Trophoblast cell (in vitro differentiated cells and primary cell): Measurements from ENCODE around the gene TCF25.

ENCODE experiments used
- DNase-seq, 2 donors: peaks; one replicate each; pipeline ENCODE4 v3.0.0-alpha.2; 2016
- H2AFZ ChIP-seq: 2 replicates; pipeline ENCODE4 v1.6.1; 2013; ENCODE audit warnings: low read length, moderate library complexity, mild to moderate bottlenecking; ENCODE audit not compliant: insufficient read depth, poor library complexity
- H2AK5ac ChIP-seq: 2 replicates; pipeline ENCODE4 v1.6.1; 2013; ENCODE audit warnings: mild to moderate bottlenecking, low read length
- H2BK120ac ChIP-seq: 2 replicates; pipeline ENCODE4 v1.6.1; 2013; ENCODE audit warnings: low read length, mild to moderate bottlenecking, moderate library complexity; ENCODE audit not compliant: insufficient read depth, poor library complexity
- H2BK12ac ChIP-seq: 2 replicates; pipeline ENCODE4 v1.6.1; 2013; ENCODE audit warnings: mild to moderate bottlenecking, low read length, moderate library complexity
- H2BK5ac ChIP-seq: 2 replicates; pipeline ENCODE4 v1.6.1; 2013; ENCODE audit warnings: low read length, low read depth, moderate library complexity, mild to moderate bottlenecking; ENCODE audit not compliant: poor library complexity
- H3K14ac ChIP-seq: 2 replicates; pipeline ENCODE4 v1.6.1; 2013; ENCODE audit warnings: mild to moderate bottlenecking, low read length
- H3K18ac ChIP-seq: 2 replicates; pipeline ENCODE4 v1.6.1; 2013; ENCODE audit warnings: mild to moderate bottlenecking, low read length
- H3K23ac ChIP-seq: 2 replicates; pipeline ENCODE4 v1.6.1; 2013; ENCODE audit warnings: low read length
- H3K27ac ChIP-seq: 2 replicates; pipeline ENCODE4 v1.5.1; 2013; ENCODE audit warnings: low read depth, mild to moderate bottlenecking, inconsistent platforms, low read length, moderate library complexity
- H3K27me3 ChIP-seq: 2 replicates; pipeline ENCODE4 v1.6.1; 2013; ENCODE audit warnings: inconsistent platforms, mild to moderate bottlenecking, low read length, moderate library complexity; ENCODE audit not compliant: insufficient read depth
- H3K36me3 ChIP-seq, 2 experiments: 1 replicate in 1 of 2; 2 replicates in 1 of 2; pipeline ENCODE4 v1.6.1; 2013; ENCODE audit warnings: low read length in 2 of 2, mild to moderate bottlenecking in 2 of 2, moderate library complexity in 1 of 2; ENCODE audit not compliant: insufficient read depth in 2 of 2, control insufficient read depth in 1 of 2
- H3K4ac ChIP-seq: 2 replicates; pipeline ENCODE4 v1.6.1; 2013; ENCODE audit warnings: low read depth, mild to moderate bottlenecking, low read length, moderate library complexity
- H3K4me1 ChIP-seq, 2 experiments: 1 replicate in 1 of 2; 2 replicates in 1 of 2; pipeline ENCODE4 v1.6.1; 2013; ENCODE audit warnings: low read length in 2 of 2, mild to moderate bottlenecking in 2 of 2, moderate library complexity in 1 of 2; ENCODE audit not compliant: insufficient read depth in 2 of 2, control insufficient read depth in 1 of 2
- H3K4me2 ChIP-seq: 2 replicates; pipeline ENCODE4 v1.6.1; 2013; ENCODE audit warnings: inconsistent platforms, mild to moderate bottlenecking, low read length, moderate library complexity
- H3K4me3 ChIP-seq: 2 replicates; pipeline ENCODE4 v1.5.1; 2013; ENCODE audit warnings: mild to moderate bottlenecking, low read depth, low read length, inconsistent platforms
- H3K79me1 ChIP-seq: one replicate; pipeline ENCODE4 v1.6.1; 2013; ENCODE audit warnings: low read length
- H3K79me2 ChIP-seq: 2 replicates; pipeline ENCODE4 v1.6.1; 2013; ENCODE audit warnings: low read length, mild to moderate bottlenecking; ENCODE audit not compliant: control insufficient read depth, insufficient read depth, poor library complexity
- H3K9ac ChIP-seq: 2 replicates; pipeline ENCODE4 v1.6.1; 2013; ENCODE audit warnings: mild to moderate bottlenecking, low read length
- H3K9me3 ChIP-seq: 2 replicates; pipeline ENCODE4 v1.6.1; 2013; ENCODE audit warnings: low read depth, mild to moderate bottlenecking, control low read depth, inconsistent platforms, low read length; ENCODE audit not compliant: insufficient read depth
- H4K12ac ChIP-seq: 2 replicates; pipeline ENCODE4 v1.6.1; 2013; ENCODE audit warnings: low read depth, mild to moderate bottlenecking, low read length, moderate library complexity
- H4K8ac ChIP-seq: 2 replicates; pipeline ENCODE4 v1.6.1; 2013; ENCODE audit warnings: low read depth, mild to moderate bottlenecking, low read length, moderate library complexity
- H4K91ac ChIP-seq: one replicate; pipeline ENCODE4 v1.6.1; 2013; ENCODE audit warnings: low read depth, mild to moderate bottlenecking, low read length, moderate library complexity
- WGBS: extraction: QIAGEN DNeasy Blood & Tissue Kit; methylation state at CpG from one replicate; pipeline ENCODE4 v1.1.7; 2013; ENCODE audit warnings: missing lambda C conversion rate; ENCODE audit not compliant: insufficient read length, insufficient coverage; ENCODE audit errors: extremely low coverage; 5-methylcytosine and 5-hydroxymethylcytosine counted together

The TCF25 gene

DNA sequence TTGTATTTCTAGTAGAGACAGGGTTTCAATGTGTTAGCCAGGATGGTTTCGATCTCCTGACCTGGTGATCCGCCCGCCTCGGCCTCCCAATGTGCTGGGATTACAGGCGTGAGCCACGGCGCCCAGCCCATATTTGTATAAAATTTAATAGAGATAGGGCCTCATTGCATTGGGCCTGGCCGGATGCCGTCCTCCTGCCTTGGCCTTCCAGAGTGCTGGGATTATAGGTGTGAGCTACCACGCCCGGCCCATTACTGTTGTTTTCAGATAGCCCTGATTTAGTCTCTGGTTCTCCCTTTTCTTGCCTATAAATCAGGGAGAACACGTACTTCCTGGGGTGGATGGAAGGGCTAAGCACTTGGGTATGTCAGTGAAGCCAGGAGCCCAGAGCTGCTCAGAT, 78.7 kb downstream of the TCF25 start:
- no peaks in the 10 kb centered on the region for H3K79me1 ChIP-seq
- H4K8ac ChIP-seq = no peak overlapping the region
- H3K36me3 ChIP-seq = peaks cover 16 to 22% of the 10 kb centered on the region in 2 experiments
- no peak overlapping the region for H2AK5ac ChIP-seq
- H3K4me2 ChIP-seq = no peak overlapping the region
- H3K4ac ChIP-seq = no peak overlapping the region
- no peak overlapping the region for H4K12ac ChIP-seq
- H3K4me1 ChIP-seq = peaks cover 2 to 12% of the 10 kb centered on the region in 2 experiments
- H3K79me2 ChIP-seq = no peaks in the 10 kb centered on the region
- no peak overlapping the region for H2BK120ac ChIP-seq
- H3K14ac ChIP-seq = no peak overlapping the region
- H3K9ac ChIP-seq = no peak overlapping the region
- no peak overlapping the region for H2AFZ ChIP-seq
- H3K27me3 ChIP-seq = peaks cover 6% of the 10 kb centered on the region
- H3K27ac ChIP-seq = no peak overlapping the region
- no peak overlapping the region for H2BK12ac ChIP-seq
- no peak overlapping the region for H2BK5ac ChIP-seq
- no peak for DNase-seq
- H3K18ac ChIP-seq = no peak overlapping the region
- H3K23ac ChIP-seq = no peak overlapping the region
- H4K91ac ChIP-seq = no peak overlapping the region
- no CpG with 5 or more reads among the region's 12 CpGs for WGBS
- H3K4me3 ChIP-seq = no peak overlapping the region
- peaks cover 4% of the 10 kb centered on the region for H3K9me3 ChIP-seq

DNA sequence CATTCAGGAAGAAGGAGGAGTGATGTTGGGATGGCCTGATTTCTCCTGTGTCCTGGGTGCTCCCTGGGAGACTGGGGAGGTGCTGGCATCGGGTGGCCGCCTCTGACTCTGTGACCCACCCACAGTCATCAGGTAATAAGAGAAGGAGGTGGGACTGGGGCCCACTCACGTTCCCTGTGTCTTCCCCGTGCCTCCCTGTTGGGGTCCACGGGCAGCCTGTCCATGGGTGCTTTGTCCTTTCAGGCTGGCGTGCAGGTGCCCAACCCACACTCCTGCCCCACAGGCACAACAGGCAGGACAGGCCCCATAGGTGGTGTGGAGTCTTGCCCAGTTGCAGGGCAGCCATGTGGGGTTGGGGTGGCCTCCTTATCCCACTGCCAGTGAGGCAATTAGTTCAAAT, 79.2 kb downstream of the TCF25 start:
- no peak for DNase-seq
- H3K18ac ChIP-seq = no peak overlapping the region
- peaks cover 2 to 12% of the 10 kb centered on the region in 2 experiments for H3K4me1 ChIP-seq
- H3K14ac ChIP-seq = no peak overlapping the region
- peaks cover 21 to 27% of the 10 kb centered on the region in 2 experiments for H3K36me3 ChIP-seq
- H3K27me3 ChIP-seq = peaks cover 5% of the 10 kb centered on the region
- H4K91ac ChIP-seq = no peak overlapping the region
- H3K9ac ChIP-seq = no peak overlapping the region
- no peak overlapping the region for H3K4me2 ChIP-seq
- H3K9me3 ChIP-seq = peaks cover 3% of the 10 kb centered on the region
- H2BK12ac ChIP-seq = no peak overlapping the region
- H4K8ac ChIP-seq = no peak overlapping the region
- no peak overlapping the region for H3K4me3 ChIP-seq
- H3K4ac ChIP-seq = no peak overlapping the region
- H2AFZ ChIP-seq = no peak overlapping the region
- H2BK120ac ChIP-seq = no peak overlapping the region
- H3K79me2 ChIP-seq = no peaks in the 10 kb centered on the region
- no peaks in the 10 kb centered on the region for H3K79me1 ChIP-seq
- WGBS = no CpG with 5 or more reads among the region's 6 CpGs
- no peak overlapping the region for H3K23ac ChIP-seq
- no peak overlapping the region for H2AK5ac ChIP-seq
- no peak overlapping the region for H2BK5ac ChIP-seq
- H3K27ac ChIP-seq = no peak overlapping the region
- no peak overlapping the region for H4K12ac ChIP-seq

DNA sequence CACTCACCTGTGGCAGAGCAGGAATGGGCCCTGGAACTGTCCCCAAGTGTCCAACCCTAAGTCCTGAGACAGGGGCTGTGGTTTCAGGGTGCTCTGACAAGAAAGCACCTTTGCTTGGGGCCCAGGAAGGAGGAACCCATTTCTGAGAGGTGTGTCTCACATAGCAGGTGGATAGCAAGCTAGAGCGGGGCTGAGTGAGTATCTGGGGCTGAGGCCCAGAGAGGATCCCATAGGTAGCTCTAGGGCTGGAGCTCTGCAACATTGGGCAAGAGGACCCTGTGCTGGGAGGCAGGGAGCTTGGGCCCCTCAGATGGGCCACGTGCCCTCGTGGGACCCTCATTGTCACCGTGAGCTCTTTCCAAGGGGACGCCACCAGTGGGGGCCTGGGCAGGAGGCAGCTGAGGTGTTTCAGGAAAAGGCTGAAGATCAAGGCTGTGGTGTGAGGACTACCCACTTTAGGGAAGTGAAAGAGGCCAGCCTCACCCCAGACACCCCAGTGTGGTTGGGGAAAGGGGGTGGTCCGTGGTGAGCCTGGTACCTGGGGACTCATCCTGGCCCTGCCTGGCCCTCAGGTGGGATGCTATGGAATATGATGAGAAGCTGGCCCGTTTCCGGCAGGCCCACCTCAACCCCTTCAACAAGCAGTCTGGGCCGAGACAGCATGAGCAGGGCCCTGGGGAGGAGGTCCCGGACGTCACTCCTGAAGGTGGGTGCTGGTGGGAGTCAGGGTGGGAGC, 80.4 kb downstream of the TCF25 start:
- Histone ChIP-seq H4K8ac (no peak overlapping the region), H3K9ac (no peak overlapping the region), H3K4ac (no peak overlapping the region), H3K23ac (no peak overlapping the region), H4K91ac (no peak overlapping the region), H3K4me1 (peaks cover 2 to 8% of the 10 kb centered on the region in 2 experiments), H2BK5ac (no peak overlapping the region), H3K9me3 (peaks cover 2% of the 10 kb centered on the region), H2AFZ (no peak overlapping the region), H3K18ac (no peak overlapping the region), H3K27me3 (no peaks in the 10 kb centered on the region), H3K4me3 (no peak overlapping the region), H3K27ac (no peak overlapping the region), H4K12ac (no peak overlapping the region), H3K79me2 (no peaks in the 10 kb centered on the region), H3K79me1 (no peaks in the 10 kb centered on the region), H3K14ac (no peak overlapping the region), H3K36me3 (peaks cover 30 to 39% of the 10 kb centered on the region in 2 experiments), H2AK5ac (no peak overlapping the region), H2BK120ac (no peak overlapping the region), H3K4me2 (no peak overlapping the region), H2BK12ac (no peak overlapping the region)
- DNase-seq = no peak
- no CpG with 5 or more reads among the region's 11 CpGs for WGBS

DNA sequence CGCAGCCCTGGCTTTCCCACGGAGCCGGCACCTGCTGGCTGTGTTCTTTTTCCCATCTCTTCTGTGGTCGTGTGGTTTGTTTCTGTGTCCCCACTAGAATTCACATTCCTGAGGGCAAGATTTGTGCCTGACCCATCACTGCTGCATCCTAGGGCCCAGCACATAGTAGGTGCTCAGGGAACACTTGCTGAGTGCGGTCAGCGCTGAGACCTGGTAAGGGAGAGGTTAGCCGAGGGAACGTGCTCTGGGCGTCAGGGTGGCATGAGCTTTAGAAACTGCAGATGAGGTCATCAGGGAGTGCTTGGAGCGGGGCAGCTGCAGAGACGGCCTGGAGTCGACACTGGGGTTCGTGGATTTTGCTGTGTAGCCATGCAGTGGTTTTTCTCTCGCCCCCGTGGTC, 81.1 kb downstream of the TCF25 start:
- no CpG with 5 or more reads among the region's 15 CpGs for WGBS

More for the DNA sequence above, 81.1 kb downstream of the TCF25 start:
- Histone ChIP-seq H2AK5ac (no peak overlapping the region), H3K9me3 (peaks cover 2% of the 10 kb centered on the region), H3K4me2 (no peak overlapping the region), H3K27ac (no peak overlapping the region), H3K18ac (no peak overlapping the region), H3K27me3 (no peaks in the 10 kb centered on the region), H2AFZ (no peak overlapping the region), H2BK120ac (no peak overlapping the region), H2BK5ac (no peak overlapping the region), H3K79me1 (no peaks in the 10 kb centered on the region), H3K9ac (no peak overlapping the region), H2BK12ac (no peak overlapping the region), H3K4me3 (no peak overlapping the region), H3K14ac (no peak overlapping the region), H3K23ac (no peak overlapping the region), H3K4ac (no peak overlapping the region), H4K12ac (no peak overlapping the region), H3K79me2 (no peaks in the 10 kb centered on the region), H3K36me3 (peaks cover 32 to 42% of the 10 kb centered on the region in 2 experiments), H4K8ac (no peak overlapping the region), H4K91ac (no peak overlapping the region), H3K4me1 (peaks cover under 1 to 4% of the 10 kb centered on the region in 2 experiments)
- no peak for DNase-seq
